ENCODE results near the gene SLC4A9. TPM values are rescaled to one million over a fixed set of nuclear protein-coding genes. Genes with fewer than 3 reads are reported as not detected.

The SLC4A9 gene
- total and polyA plus RNA-seq, 2 experiments from 2014 or later = not detected

DNA sequence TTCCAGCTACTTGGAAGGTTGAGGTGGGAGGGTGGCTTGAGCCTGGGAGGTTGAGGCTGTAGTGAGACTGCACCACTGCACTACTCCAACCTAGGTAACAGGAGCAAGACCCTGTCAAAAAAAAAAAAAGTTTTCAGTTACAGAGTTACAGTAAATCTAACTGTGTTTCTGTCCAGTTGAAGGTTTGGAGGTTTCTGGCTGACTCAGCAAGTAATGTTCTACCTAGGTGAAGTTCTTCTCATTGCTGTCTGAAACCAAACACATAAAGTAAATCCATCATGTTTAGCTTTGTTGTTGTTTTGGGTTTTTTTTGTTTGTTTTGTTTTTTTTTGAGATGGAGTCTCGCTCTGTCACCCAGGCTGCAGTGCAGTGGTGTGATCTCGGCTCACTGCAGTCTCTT is 33.7 kb downstream of the SLC4A9 start:
- Histone ChIP-seq H3K4me2 (ENCODE audit: unreplicated experiment) (no peak overlapping the region), H3K27me3 (replicated peaks; ENCODE audit: insufficient read depth) (no peaks in the 10 kb centered on the region), H3K9ac (no peak overlapping the region), H3K79me2 (ENCODE audit: insufficient read depth) (no peaks in the 10 kb centered on the region), H3K27ac (no peak overlapping the region), H3K9me2 (ENCODE audit: insufficient read depth) (no peaks in the 10 kb centered on the region), H3K36me3 (ENCODE audit: low read depth) (no peaks in the 10 kb centered on the region), H3K9me3 (ENCODE audit: low read depth) (no peaks in the 10 kb centered on the region), H3K4me1 (ENCODE audit: insufficient read depth) (no peaks in the 10 kb centered on the region), H3F3A (ENCODE audit: insufficient read depth) (no peaks in the 10 kb centered on the region), H4K20me1 (ENCODE audit: insufficient read depth) (no peaks in the 10 kb centered on the region), H3K4me3 (no peak overlapping the region), H2AFZ (no peak overlapping the region)
- no peak for TF ChIP-seq EZH2phosphoT487 (IDR thresholded peaks at IDR 0.05; ENCODE audit: insufficient read depth, low read depth)
- no peak for TF ChIP-seq EZH2 (IDR thresholded peaks at IDR 0.05; ENCODE audit: insufficient read depth, poor library complexity, severe bottlenecking)
- DNase-seq = no peak
- in situ Hi-C loops (cut with MboI) = no loop called here
- WGBS, 2 experiments (ENCODE audit: low coverage in 1 of 2, low lambda C conversion rate in 2 of 2, missing lambda C conversion rate in 2 of 2) = 69 to 78% methylated on average over 2 of the region's 2 CpGs

DNA sequence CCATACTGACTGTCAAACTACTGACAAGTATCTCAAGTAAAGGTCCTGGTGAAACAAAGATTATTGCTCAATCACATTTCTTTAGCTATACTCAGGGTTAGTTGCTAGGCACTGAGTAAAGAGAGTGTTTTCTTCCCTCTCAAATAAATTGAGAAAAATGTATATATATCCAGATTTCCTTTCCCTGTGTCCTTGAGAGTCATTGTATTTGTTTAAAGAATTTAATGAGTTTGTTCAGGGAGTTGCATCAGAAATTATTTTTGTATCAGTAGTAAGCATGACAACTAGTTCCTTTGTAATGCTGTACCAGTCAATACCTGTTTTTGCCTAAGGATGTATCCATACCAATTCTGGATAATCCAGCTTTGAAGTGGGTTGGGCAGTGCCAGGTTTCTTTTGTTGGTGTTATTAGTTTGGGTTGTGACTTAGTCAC is 38.4 kb downstream of the SLC4A9 start:
- Histone ChIP-seq H3K4me1 (ENCODE audit: insufficient read depth) (0 out of 2 replicates have a peak, but pooled peaks cover 5% of the 10 kb centered on the region), H3K4me3 (no peak overlapping the region), H2AFZ (no peak overlapping the region), H3K36me3 (ENCODE audit: low read depth) (no peaks in the 10 kb centered on the region), H4K20me1 (ENCODE audit: insufficient read depth) (no peaks in the 10 kb centered on the region), H3K27ac (0 out of 2 replicates have a peak overlapping the region, but pooled peaks have one; percentile 5), H3K9me2 (ENCODE audit: insufficient read depth) (no peaks in the 10 kb centered on the region), H3K27me3 (replicated peaks; ENCODE audit: insufficient read depth) (no peaks in the 10 kb centered on the region), H3K9ac (no peak overlapping the region; the same call in 1 of the 2 replicates), H3K9me3 (ENCODE audit: low read depth) (no peaks in the 10 kb centered on the region), H3F3A (ENCODE audit: insufficient read depth) (peaks cover 8% of the 10 kb centered on the region), H3K79me2 (ENCODE audit: insufficient read depth) (peaks cover 16% of the 10 kb centered on the region), H3K4me2 (ENCODE audit: unreplicated experiment) (no peak overlapping the region)
- peak; percentile 49 for DNase-seq
- TF ChIP-seq EZH2phosphoT487 (IDR thresholded peaks at IDR 0.05; ENCODE audit: insufficient read depth, low read depth) = no peak
- TF ChIP-seq EZH2 (IDR thresholded peaks at IDR 0.05; ENCODE audit: insufficient read depth, poor library complexity, severe bottlenecking) = no peak
- in situ Hi-C loops (cut with MboI) = no loop called here

- Histone ChIP-seq H3K4me2 (ENCODE audit: unreplicated experiment) (peak overlapping the region; percentile 74), H3K36me3 (ENCODE audit: low read depth) (no peaks in the 10 kb centered on the region), H3K4me1 (ENCODE audit: insufficient read depth) (0 out of 2 replicates have a peak, but pooled peaks cover 7% of the 10 kb centered on the region), H4K20me1 (ENCODE audit: insufficient read depth) (0 out of 2 replicates have a peak, but pooled peaks cover 2% of the 10 kb centered on the region), H2AFZ (peak overlapping the region; percentile 96), H3K27me3 (replicated peaks; ENCODE audit: insufficient read depth) (no peaks in the 10 kb centered on the region), H3K4me3 (peak overlapping the region; percentile 91), H3K9me3 (ENCODE audit: low read depth) (no peaks in the 10 kb centered on the region), H3F3A (ENCODE audit: insufficient read depth) (peaks cover 8% of the 10 kb centered on the region), H3K9me2 (ENCODE audit: insufficient read depth) (no peaks in the 10 kb centered on the region), H3K27ac (peak overlapping the region; percentile 12; the same call in 1 of the 2 replicates), H3K79me2 (ENCODE audit: insufficient read depth) (peaks cover 33% of the 10 kb centered on the region), H3K9ac (peak overlapping the region; percentile 54)
- in situ Hi-C loops (cut with MboI) = no loop called here
- no peak for DNase-seq
- 35 to 42% methylated on average over 25 of the region's 25 CpGs for WGBS, 2 experiments (ENCODE audit: low coverage in 1 of 2, low lambda C conversion rate in 2 of 2, missing lambda C conversion rate in 2 of 2)
- TF ChIP-seq EZH2 (IDR thresholded peaks at IDR 0.05; ENCODE audit: insufficient read depth, poor library complexity, severe bottlenecking) (no peak), EZH2phosphoT487 (IDR thresholded peaks at IDR 0.05; ENCODE audit: insufficient read depth, low read depth) (no peak)
Observed at GRCh38 chr5:140399979-140400729, 40.2 kb downstream of the SLC4A9 start.

DNA sequence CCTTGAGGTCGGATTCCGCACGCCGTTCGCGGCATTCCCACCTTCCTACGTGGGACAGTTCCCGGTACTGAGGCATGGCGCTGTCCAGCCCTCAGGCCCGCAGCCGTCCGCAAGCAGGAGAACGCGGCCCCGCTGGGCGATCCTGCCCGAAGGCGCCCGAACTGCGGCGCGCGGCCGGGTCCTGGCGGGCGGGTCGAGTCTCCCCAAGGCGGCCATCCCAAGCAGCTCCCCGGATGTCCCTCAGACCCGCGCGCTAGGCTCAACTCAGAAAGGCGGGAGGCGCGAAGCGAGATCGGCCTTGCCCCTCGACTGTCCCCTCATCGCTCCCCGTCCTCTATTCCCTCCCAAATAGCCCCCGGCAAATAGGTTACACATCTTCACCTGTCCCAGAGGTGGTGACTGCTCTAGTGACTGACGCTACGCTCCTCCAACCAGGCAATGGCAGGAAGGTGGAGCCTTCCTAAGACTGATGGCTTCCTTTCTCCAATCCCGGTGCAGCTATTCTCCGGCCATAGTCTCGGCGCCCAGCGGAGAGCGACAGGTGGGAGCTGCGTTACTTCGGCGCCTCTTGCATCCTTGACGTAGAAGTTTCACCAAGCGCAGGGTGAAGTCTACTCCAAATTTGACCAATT is 40.9 kb downstream of the SLC4A9 start:
- Histone ChIP-seq H3K9me2 (ENCODE audit: insufficient read depth) (no peaks in the 10 kb centered on the region), H2AFZ (peak overlapping the region; percentile 96), H3K79me2 (ENCODE audit: insufficient read depth) (peaks cover 40% of the 10 kb centered on the region), H3K9ac (peak overlapping the region; percentile 54), H3K36me3 (ENCODE audit: low read depth) (no peaks in the 10 kb centered on the region), H3K4me1 (ENCODE audit: insufficient read depth) (0 out of 2 replicates have a peak, but pooled peaks cover 7% of the 10 kb centered on the region), H3K4me2 (ENCODE audit: unreplicated experiment) (peak overlapping the region; percentile 74), H4K20me1 (ENCODE audit: insufficient read depth) (0 out of 2 replicates have a peak, but pooled peaks cover 4% of the 10 kb centered on the region), H3K27me3 (replicated peaks; ENCODE audit: insufficient read depth) (no peaks in the 10 kb centered on the region), H3K4me3 (peak overlapping the region; percentile 91), H3F3A (ENCODE audit: insufficient read depth) (peaks cover 8% of the 10 kb centered on the region), H3K27ac (peak overlapping the region; percentile 31), H3K9me3 (ENCODE audit: low read depth) (no peaks in the 10 kb centered on the region)
- 1 to 2% methylated on average over 52 to 54 of the region's 54 CpGs for WGBS, 2 experiments (ENCODE audit: low coverage in 1 of 2, low lambda C conversion rate in 2 of 2, missing lambda C conversion rate in 2 of 2)
- TF ChIP-seq EZH2phosphoT487 (IDR thresholded peaks at IDR 0.05; ENCODE audit: insufficient read depth, low read depth) (no peak), EZH2 (IDR thresholded peaks at IDR 0.05; ENCODE audit: insufficient read depth, poor library complexity, severe bottlenecking) (no peak)
- peak; percentile 95 for DNase-seq
- in situ Hi-C loops (cut with MboI) = no loop called here
